Measurements from ENCODE around the gene FAM110C.
"Not testable (repeated sequence)": the region's sequence is repeated elsewhere in the genome, so short reads cannot be mapped to it uniquely, and the experiment has no call there.

GRCh38 chr2:68637-69036 lies 22.3 kb upstream of the FAM110C start:
- TF ChIP-seq CTCF, POLR2A (IDR thresholded peaks at IDR 0.05): not testable (repeated sequence)
